GM19328 (cell line): ENCODE results near the gene RGS7.
"Not testable (repeated sequence)": the region's sequence is repeated elsewhere in the genome, so short reads cannot be mapped to it uniquely, and the experiment has no call there.

ENCODE experiments used
- ATAC-seq: cut with Tn5 transposase; IDR thresholded peaks from one replicate; pipeline ENCODE4 v1.9.1; 2021; ENCODE audit warnings: mild to moderate bottlenecking, moderate library complexity; ENCODE audit not compliant: unreplicated experiment

Gene RGS7

DNA sequence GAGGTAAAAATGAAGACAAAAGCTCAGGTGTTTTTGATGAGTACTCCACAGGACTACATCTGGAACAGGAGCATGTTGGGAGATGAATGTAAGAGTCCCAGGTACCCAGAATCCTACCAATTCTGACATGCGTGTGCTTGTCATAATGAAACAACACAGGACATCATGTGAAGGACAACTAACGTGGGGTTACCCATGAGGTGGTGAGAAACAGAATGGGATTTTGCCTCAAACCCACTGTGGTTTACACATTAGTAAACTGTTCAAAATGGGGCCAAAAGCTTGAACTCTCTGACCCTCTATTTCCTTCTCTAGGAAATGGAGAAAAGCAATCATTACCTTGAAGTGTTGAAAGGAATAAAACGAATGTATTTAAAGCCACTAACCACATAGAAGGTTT, 266.2 kb downstream of the RGS7 start:
- no peak for ATAC-seq

GRCh38 chr1:241089066-241089465, 267.9 kb downstream of the RGS7 start:
- ATAC-seq, result not testable (repeated sequence)

- not testable (repeated sequence) for ATAC-seq
Observed at GRCh38 chr1:241088075-241088474, 268.9 kb downstream of the RGS7 start.

- no peak for ATAC-seq
Observed at GRCh38 chr1:241086686-241087085, 270.3 kb downstream of the RGS7 start.

DNA sequence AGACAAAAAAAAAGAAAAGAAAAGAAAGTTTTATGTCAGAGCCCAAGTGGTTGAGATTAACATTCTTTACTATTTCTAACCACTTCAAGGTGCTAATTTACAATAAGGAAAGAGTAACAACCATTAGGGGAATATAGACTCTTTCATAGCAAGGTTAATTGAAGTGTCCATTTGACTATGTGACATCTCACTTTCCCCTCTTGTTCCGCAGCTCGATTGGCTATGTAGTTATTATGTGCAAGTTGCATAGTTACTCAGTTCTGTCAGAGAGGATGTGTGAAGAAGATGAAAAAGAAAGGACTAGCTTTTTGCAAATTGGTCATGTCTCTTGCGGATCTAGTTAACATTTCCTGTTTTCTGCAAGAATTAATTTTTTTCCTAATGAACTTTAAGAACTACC, 273.7 kb downstream of the RGS7 start:
- no peak for ATAC-seq

GRCh38 chr1:241081473-241081872, 275.5 kb downstream of the RGS7 start:
- ATAC-seq, result no peak

- no peak for ATAC-seq
Observed at GRCh38 chr1:241079459-241079858, 277.5 kb downstream of the RGS7 start.

- ATAC-seq, result no peak
Observed at GRCh38 chr1:241079047-241079446, 278.0 kb downstream of the RGS7 start.

DNA sequence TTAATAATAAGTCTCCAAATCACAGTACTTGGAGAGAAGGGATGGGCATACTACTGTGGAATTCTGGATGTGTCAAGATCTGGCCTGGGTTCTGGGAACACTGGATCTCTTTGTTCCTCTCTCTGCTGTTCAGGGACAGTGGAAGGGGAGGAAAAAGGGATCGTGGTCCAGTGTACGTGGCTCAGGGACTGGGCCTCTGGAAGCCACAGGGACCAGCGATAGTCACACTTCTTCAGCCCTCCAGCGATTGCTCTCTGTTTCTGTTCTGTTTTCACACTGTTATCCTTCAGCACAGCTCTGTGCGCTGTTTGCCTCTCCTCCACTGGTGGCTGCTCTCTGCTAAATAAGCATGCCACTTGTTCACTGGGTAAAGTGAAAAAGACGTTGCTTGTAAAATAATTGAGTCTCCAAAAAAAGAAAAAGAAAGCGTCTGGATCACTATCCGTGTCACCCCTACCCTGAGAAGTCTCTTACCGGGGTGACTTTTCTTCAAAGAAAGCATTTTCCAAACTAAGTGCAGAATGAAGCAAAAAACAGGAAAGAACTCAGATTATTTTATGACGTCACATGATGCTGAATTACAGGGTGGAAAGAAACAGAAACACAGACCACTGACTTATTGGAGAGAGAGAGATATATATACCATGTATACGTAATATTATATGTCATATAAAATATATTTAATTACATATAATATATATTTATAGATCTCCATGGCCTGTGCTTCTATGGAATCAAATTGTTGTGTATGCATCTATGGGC, 279.4 kb downstream of the RGS7 start:
- ATAC-seq, result no peak

GRCh38 chr1:241074507-241074906, 282.5 kb downstream of the RGS7 start:
- ATAC-seq, result no peak

DNA sequence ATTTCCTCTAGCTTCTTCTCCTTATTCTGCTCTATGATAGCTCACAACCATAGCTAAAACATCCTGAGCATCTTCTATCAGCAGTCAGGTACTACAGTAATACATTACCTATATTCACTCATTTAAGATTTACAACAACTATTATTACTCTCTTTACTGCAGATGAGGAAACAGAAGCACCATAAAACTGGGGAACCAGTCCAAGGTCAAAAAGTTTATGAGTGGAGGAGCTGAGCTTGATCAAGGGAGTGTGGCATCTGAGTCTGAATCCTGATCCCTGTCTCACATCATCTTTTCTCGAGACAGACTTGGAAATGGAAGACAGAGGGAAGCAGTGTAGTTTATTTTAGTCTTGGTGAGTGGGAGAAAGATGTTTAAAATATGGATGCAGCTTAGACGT, 288.6 kb downstream of the RGS7 start:
- ATAC-seq, result no peak

GRCh38 chr1:241063276-241063675, 293.7 kb downstream of the RGS7 start:
- no peak for ATAC-seq

GRCh38 chr1:241061062-241061461, 295.9 kb downstream of the RGS7 start:
- no peak for ATAC-seq

DNA sequence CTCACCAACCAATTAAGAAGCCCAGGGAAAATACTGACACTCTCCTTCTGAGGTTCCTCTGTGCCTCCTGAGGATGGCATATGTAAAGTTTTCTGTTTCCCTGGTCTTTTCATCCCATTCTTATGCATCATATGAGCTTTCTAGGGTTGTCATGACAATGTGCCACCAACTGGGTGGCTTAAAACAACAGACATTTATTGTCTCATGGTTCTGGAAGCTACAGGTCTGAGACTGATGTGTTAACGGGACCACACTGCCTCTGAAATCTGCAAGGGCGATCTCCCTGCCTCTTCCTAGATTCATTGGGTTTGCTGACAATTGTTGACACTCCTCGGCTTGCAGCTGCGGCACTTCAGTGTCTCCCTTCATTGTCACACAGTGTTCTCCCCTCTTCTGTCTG, 308.4 kb downstream of the RGS7 start:
- no peak for ATAC-seq

DNA sequence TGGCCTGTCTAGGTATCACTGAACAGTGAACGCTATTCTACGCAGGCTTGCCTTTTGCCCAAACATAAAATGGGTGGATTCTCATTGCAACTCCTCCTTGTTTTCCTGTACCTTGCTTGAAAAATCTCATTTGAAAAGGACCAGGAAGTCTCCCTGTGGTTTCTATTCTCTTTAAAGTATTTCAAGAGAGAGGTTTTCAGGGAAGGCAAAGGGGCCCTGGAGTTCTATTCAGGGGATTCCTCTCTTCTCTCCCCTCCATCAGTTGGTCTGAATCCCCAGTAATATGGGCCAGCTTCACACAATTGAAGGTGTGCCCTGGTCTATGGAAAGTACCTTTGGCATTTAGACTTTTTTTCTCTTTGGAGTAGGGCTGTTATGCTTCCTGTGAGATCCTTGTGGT, 311.3 kb downstream of the RGS7 start:
- ATAC-seq, result no peak

GRCh38 chr1:241034203-241034936, 322.6 kb downstream of the RGS7 start:
- ATAC-seq, result no peak

DNA sequence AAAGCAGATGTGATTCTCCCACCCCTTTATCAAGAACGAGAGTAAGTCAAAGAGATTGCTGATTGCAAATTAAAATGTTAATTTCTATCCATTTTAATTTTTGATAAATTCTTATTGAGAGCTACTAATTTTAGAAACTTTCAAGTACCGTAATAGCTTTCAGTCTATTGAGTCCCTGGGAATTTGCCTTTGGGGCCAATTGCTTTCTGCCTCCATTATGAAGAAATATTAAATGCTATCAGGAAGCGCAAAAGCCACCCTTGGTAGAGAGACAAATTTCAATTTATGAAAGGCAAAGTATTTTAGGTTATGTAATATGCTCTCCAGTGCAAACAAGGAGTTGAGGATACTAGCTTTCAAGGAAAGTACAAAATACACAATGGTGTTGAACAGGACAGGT, 332.2 kb downstream of the RGS7 start:
- no peak for ATAC-seq

DNA sequence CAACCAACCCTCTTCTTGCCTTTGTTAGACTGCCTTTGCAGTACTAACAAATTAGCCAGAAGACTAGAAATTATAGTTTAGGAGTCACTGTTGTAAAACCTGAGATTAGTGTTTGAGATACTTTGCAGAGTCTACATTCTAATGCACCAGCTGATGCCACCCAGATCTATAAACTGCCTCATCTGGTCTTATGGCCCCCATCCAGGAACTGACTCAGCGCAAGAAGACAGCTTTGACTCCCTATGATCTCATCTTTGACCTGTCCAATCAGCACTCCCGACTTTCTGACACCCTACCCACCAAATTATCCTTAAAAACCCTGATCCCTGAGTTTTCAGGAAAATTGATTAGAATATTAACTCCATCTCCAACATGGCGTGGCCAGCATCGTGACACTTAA, 334.6 kb downstream of the RGS7 start:
- no peak for ATAC-seq

DNA sequence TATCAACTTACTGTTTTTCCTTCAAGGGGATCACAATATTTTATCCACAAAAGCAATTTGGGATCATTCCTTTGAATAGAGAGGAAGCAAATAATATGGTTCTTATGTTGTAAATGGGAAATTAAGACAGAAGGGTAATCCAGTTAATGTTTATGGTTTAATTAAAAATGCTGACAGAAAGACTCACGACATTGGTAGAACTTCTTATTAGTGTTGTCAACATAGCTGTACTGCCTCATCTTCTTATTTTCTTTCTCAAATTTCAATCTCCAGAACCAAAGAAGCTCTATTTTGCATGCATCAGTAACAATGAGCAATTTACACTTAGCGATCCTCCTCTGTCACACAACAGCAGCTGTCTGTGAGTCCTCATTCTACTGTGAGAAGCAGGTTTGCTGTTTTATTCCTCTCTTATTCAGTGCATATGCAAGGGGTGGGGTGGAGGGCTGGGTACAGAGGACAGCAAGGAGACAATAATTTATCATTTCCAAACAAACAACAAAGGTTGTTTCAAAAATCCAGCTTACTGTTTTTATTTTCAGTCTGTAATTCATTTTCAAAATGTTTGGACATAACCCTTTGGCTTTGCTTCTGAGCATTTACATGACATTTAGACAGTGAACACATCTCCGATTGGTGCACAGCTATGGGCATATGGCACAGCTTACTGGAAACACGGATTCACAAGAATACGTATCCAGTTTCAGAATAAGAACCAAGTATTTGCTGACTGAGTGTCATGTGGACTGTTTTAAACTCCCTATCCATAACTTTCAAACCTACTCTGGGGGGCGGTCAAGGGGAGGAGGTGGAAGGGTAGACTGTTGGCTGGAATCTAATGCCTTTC, 335.9 kb downstream of the RGS7 start:
- ATAC-seq, result no peak

DNA sequence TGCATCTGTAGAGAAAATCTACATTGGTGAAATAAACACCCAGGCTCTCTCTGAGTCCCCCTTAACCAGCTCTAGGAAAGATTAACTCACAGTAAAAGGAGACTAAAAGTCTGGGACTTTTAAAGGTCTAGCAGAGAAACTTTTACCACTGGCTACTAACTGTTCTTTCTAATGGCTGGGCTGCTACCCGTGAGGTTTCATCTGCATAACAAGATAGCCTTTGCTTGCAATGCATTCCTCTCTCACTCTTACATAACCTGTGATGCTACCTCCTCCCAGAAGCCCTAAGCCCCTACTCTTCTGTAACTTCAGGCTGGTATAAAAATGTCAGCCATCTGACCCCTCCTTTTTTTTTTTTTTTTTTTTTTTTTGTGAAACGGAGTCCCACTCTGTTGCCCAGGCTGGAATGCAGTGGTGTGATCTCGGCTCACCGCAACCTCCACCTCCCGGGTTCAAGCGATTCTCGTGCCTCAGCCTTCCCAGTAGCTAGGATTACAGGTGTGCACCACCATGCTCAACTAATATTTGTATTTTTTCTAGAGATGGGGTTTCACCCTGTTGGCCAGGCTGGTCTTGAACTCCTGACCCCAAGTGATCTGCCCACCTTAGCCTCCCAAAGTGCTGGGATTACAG, 344.2 kb downstream of the RGS7 start:
- no peak for ATAC-seq

GRCh38 chr1:241007668-241008067, 349.3 kb downstream of the RGS7 start:
- ATAC-seq, result no peak
